GM23338 (cell line): ENCODE measurements around the gene UXS1. TPM values are rescaled to one million over a fixed set of nuclear protein-coding genes. Genes with fewer than 3 reads are reported as not detected.

Experiments
- ATAC-seq: fragments of 200-7000 bp; cut with Tn5 transposase; 3 replicates; pipeline ENCODE4 v1.9.1; 2020
- DNase-seq: peaks from one replicate; pipeline ENCODE4 v3.0.0-alpha.2; 2015; ENCODE audit warnings: low spot score
- H2AFZ ChIP-seq: fragments of 200-600 bp; sonication (generic); 2 replicates; pipeline ENCODE4 v1.8.0; 2016; ENCODE audit warnings: antibody characterized with exemption, mild to moderate bottlenecking, moderate library complexity
- H3F3A ChIP-seq: fragments of 200-600 bp; sonication (generic); replicated peaks from 2 replicates; pipeline ENCODE4 v1.8.0; 2017; ENCODE audit warnings: antibody characterized with exemption, mixed run types, low read depth
- H3K27ac ChIP-seq: fragments of 200-600 bp; sonication (generic); 2 replicates; pipeline ENCODE4 v1.6.1; 2016; ENCODE audit warnings: low read depth
- H3K27me3 ChIP-seq: fragments of 200-600 bp; sonication (generic); 2 replicates; pipeline ENCODE4 v1.8.0; 2016; ENCODE audit warnings: mild to moderate bottlenecking, mixed run types, moderate library complexity; ENCODE audit not compliant: insufficient read depth
- H3K36me3 ChIP-seq: fragments of 200-600 bp; sonication (generic); 2 replicates; pipeline ENCODE4 v1.8.0; 2016; ENCODE audit warnings: mild to moderate bottlenecking; ENCODE audit not compliant: insufficient read depth
- H3K4me1 ChIP-seq: fragments of 200-600 bp; sonication (generic); 2 replicates; pipeline ENCODE4 v1.8.0; 2016; ENCODE audit warnings: mild to moderate bottlenecking, moderate library complexity; ENCODE audit not compliant: insufficient read depth
- H3K4me2 ChIP-seq: fragments of 200-600 bp; sonication (generic); 2 replicates; pipeline ENCODE4 v1.7.1; 2017; ENCODE audit warnings: mixed run types
- H3K4me3 ChIP-seq: fragments of 200-600 bp; sonication (generic); 2 replicates; pipeline ENCODE4 v1.6.1; 2016; ENCODE audit warnings: mixed run types
- H3K79me2 ChIP-seq: fragments of 200-600 bp; sonication (generic); replicated peaks from 2 replicates; pipeline ENCODE4 v1.8.0; 2017; ENCODE audit warnings: mild to moderate bottlenecking; ENCODE audit not compliant: insufficient read depth
- H3K9me2 ChIP-seq: fragments of 200-600 bp; sonication (generic); 2 replicates; pipeline ENCODE4 v1.8.0; 2017; ENCODE audit not compliant: insufficient read depth
- H4K20me1 ChIP-seq: fragments of 200-600 bp; sonication (generic); replicated peaks from 2 replicates; pipeline ENCODE4 v1.8.0; 2017; ENCODE audit warnings: mild to moderate bottlenecking; ENCODE audit not compliant: insufficient read depth
- H3K27ac Mint-ChIP-seq: 2 replicates; pipeline ENCODE4 v1.8.0; 2020; ENCODE audit warnings: inconsistent platforms, mild to moderate bottlenecking, moderate library complexity, mixed read lengths
- H3K27me3 Mint-ChIP-seq: 3 replicates; pipeline ENCODE4 v1.8.0; 2022; ENCODE audit warnings: low read depth, mild to moderate bottlenecking, moderate library complexity, mixed read lengths, inconsistent platforms; ENCODE audit not compliant: insufficient read depth, poor library complexity
- H3K36me3 Mint-ChIP-seq: 3 replicates; pipeline ENCODE4 v1.8.0; 2021; ENCODE audit warnings: low read depth, mild to moderate bottlenecking, inconsistent platforms, moderate library complexity, mixed read lengths
- H3K4me1 Mint-ChIP-seq: 3 replicates; pipeline ENCODE4 v1.8.0; 2020; ENCODE audit warnings: mild to moderate bottlenecking, inconsistent platforms, mixed read lengths
- H3K4me3 Mint-ChIP-seq: 3 replicates; pipeline ENCODE4 v1.8.0; 2021; ENCODE audit warnings: moderate library complexity, mild to moderate bottlenecking, inconsistent platforms, mixed read lengths
- H3K9me3 Mint-ChIP-seq: 3 replicates; pipeline ENCODE4 v1.8.0; 2020; ENCODE audit warnings: moderate library complexity, mild to moderate bottlenecking, inconsistent platforms, mixed read lengths
- CREB1 ChIP-seq: fragments of 250-450 bp; sonication (Bioruptor Pico); IDR thresholded peaks from 2 replicates; pipeline ENCODE4 v1.5.0; 2020; ENCODE audit warnings: low read depth, mild to moderate bottlenecking, moderate library complexity
- EZH2 ChIP-seq: fragments of 200-600 bp; sonication (generic); IDR thresholded peaks from one replicate; pipeline ENCODE4 v1.8.0; 2017; ENCODE audit warnings: antibody characterized with exemption, mild to moderate bottlenecking, low read depth; ENCODE audit not compliant: unreplicated experiment
- EZH2phosphoT487 ChIP-seq: fragments of 200-600 bp; sonication (generic); IDR thresholded peaks from one replicate; pipeline ENCODE4 v1.8.1; 2018; ENCODE audit warnings: antibody characterized with exemption; ENCODE audit not compliant: unreplicated experiment
- JUNB ChIP-seq: IDR thresholded peaks from one replicate; pipeline ENCODE4 v1.6.1; 2016; ENCODE audit warnings: antibody characterized with exemption; ENCODE audit not compliant: unreplicated experiment
- NANOG ChIP-seq: IDR thresholded peaks from 2 replicates; pipeline ENCODE4 v1.6.1; 2016; ENCODE audit warnings: antibody characterized with exemption, borderline replicate concordance
- POLR2AphosphoS5 ChIP-seq: IDR thresholded peaks from 2 replicates; pipeline ENCODE4 v1.6.1; 2016; ENCODE audit warnings: antibody characterized with exemption, low read depth
- STAT1 ChIP-seq: IDR thresholded peaks from one replicate; pipeline ENCODE4 v1.6.1; 2016; ENCODE audit warnings: antibody characterized with exemption; ENCODE audit not compliant: unreplicated experiment
- ZNF114 ChIP-seq: fragments of 250-450 bp; sonication (Bioruptor Pico); IDR thresholded peaks from 2 replicates; pipeline ENCODE4 v1.5.0; 2020; ENCODE audit warnings: mild to moderate bottlenecking, moderate library complexity
- ZNF331 ChIP-seq: fragments of 250-450 bp; sonication (Bioruptor Pico); IDR thresholded peaks from 2 replicates; pipeline ENCODE4 v1.5.0; 2020; ENCODE audit warnings: low read depth, mild to moderate bottlenecking, moderate library complexity
- polyA plus RNA-seq: library from polyadenylated mRNA; unstranded; fragments of >200 nt; fragmentation: Nextera tagmentation; extraction: Ambion mirVana; gene quantifications from 2 replicates; pipeline ENCODE4 v1.2.1, GENCODE V29; 2016
- total RNA-seq: library from RNA; depleted of rRNA; stranded (reverse); fragments of >200 nt; shearing (Covaris generic); gene quantifications from 2 replicates; pipeline ENCODE4 v1.2.3, GENCODE V29; 2014
- TF ChIP-seq, protein P1 (sequence below): IDR thresholded peaks from 2 replicates; pipeline ENCODE4 v1.6.1; 2016; ENCODE audit warnings: antibody characterized with exemption
- TF ChIP-seq, protein P2 (sequence below): IDR thresholded peaks from one replicate; pipeline ENCODE4 v1.6.1; 2018; ENCODE audit warnings: antibody characterized with exemption; ENCODE audit not compliant: unreplicated experiment
- TF ChIP-seq, protein P3 (sequence below): fragments of 250-450 bp; sonication (Bioruptor Pico); IDR thresholded peaks from 2 replicates; pipeline ENCODE4 v1.5.0; 2020; ENCODE audit warnings: mild to moderate bottlenecking, moderate library complexity
- TF ChIP-seq, protein P4 (sequence below), 2 experiments: fragments of 200-600 bp in 1 of 2; sonication (generic) in 1 of 2; conservative IDR thresholded peaks; 2 replicates each; pipeline versions ENCODE4 v1.5.1 to v1.6.1; 2016 to 2017; ENCODE audit warnings: antibody characterized with exemption in 2 of 2, low read depth in 2 of 2, mild to moderate bottlenecking in 2 of 2, moderate library complexity in 1 of 2

UXS1 gene
- total and polyA plus RNA-seq, 2 experiments from 2014 or later = 48.7 to 131 TPM

DNA sequence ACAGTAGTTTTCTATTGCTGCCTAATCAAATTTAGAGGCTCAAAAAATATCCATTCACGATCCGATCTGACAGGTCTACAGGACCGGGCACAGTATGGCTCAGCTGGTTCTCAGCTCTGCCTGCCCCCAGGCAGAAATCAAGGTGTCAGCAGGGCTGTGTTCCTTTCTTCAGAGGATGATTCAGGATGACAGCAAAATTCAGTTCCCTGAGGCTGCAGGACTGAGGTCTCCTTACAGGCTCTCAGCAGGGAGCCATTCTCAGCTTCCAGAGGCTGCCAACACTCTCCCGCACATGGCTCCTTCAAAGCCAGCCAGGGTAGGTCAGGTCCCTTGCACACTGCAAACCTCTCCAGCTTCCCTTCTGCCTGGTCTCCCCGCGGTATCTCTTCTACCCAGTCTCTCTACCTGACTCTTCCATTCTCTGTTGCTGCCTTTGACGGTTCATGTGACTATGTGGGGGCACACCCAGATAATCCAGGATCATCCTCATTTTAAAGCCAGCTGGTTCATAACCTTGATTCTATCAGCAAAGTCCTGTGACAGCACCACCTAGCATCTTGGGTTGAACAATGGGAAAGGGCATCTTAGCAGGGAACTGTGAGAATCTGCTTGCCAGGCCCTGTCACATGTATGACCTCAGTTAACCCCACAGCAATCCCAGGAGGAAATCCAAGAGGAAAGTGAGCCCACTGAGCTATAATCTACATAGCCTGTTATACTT is 50.4 kb downstream of the UXS1 start:
- Histone ChIP-seq H2AFZ (no peak overlapping the region), H3K27ac (no peak overlapping the region), H3K4me2 (no peak overlapping the region), H3K4me3 (no peak overlapping the region), H3K79me2 (peaks cover 52% of the 10 kb centered on the region), H3K9me2 (no peaks in the 10 kb centered on the region), H3F3A (no peaks in the 10 kb centered on the region), H4K20me1 (peaks cover 16% of the 10 kb centered on the region; the same call in 1 of the 2 replicates), H3K27me3 (no peaks in the 10 kb centered on the region), H3K36me3 (peaks cover 9% of the 10 kb centered on the region; the same call in 1 of the 2 replicates), H3K4me1 (peaks cover 21% of the 10 kb centered on the region; the same call in 1 of the 2 replicates)
- ATAC-seq (peak; percentile 79), DNase-seq (peak; percentile 57)
- Mint-ChIP-seq H3K27ac (peak overlapping the region; percentile 66; the same call in 1 of the 2 replicates), H3K27me3 (peaks cover 3% of the 10 kb centered on the region), H3K4me3 (no peak overlapping the region), H3K36me3 (peaks cover 33% of the 10 kb centered on the region), H3K4me1 (peaks cover 36% of the 10 kb centered on the region), H3K9me3 (no peaks in the 10 kb centered on the region; the same call in 2 of the 3 replicates)
- no peak for TF ChIP-seq CREB1 (CRISPR knock-in tag)
- no peak for TF ChIP-seq POLR2AphosphoS5
- TF ChIP-seq, protein P1, sequence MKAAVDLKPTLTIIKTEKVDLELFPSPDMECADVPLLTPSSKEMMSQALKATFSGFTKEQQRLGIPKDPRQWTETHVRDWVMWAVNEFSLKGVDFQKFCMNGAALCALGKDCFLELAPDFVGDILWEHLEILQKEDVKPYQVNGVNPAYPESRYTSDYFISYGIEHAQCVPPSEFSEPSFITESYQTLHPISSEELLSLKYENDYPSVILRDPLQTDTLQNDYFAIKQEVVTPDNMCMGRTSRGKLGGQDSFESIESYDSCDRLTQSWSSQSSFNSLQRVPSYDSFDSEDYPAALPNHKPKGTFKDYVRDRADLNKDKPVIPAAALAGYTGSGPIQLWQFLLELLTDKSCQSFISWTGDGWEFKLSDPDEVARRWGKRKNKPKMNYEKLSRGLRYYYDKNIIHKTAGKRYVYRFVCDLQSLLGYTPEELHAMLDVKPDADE = no peak
- no peak for TF ChIP-seq ZNF114
- no peak for TF ChIP-seq JUNB
- TF ChIP-seq STAT1 = no peak
- TF ChIP-seq, protein P2, sequence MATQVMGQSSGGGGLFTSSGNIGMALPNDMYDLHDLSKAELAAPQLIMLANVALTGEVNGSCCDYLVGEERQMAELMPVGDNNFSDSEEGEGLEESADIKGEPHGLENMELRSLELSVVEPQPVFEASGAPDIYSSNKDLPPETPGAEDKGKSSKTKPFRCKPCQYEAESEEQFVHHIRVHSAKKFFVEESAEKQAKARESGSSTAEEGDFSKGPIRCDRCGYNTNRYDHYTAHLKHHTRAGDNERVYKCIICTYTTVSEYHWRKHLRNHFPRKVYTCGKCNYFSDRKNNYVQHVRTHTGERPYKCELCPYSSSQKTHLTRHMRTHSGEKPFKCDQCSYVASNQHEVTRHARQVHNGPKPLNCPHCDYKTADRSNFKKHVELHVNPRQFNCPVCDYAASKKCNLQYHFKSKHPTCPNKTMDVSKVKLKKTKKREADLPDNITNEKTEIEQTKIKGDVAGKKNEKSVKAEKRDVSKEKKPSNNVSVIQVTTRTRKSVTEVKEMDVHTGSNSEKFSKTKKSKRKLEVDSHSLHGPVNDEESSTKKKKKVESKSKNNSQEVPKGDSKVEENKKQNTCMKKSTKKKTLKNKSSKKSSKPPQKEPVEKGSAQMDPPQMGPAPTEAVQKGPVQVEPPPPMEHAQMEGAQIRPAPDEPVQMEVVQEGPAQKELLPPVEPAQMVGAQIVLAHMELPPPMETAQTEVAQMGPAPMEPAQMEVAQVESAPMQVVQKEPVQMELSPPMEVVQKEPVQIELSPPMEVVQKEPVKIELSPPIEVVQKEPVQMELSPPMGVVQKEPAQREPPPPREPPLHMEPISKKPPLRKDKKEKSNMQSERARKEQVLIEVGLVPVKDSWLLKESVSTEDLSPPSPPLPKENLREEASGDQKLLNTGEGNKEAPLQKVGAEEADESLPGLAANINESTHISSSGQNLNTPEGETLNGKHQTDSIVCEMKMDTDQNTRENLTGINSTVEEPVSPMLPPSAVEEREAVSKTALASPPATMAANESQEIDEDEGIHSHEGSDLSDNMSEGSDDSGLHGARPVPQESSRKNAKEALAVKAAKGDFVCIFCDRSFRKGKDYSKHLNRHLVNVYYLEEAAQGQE = no peak
- TF ChIP-seq EZH2 = no peak
- TF ChIP-seq, protein P3, sequence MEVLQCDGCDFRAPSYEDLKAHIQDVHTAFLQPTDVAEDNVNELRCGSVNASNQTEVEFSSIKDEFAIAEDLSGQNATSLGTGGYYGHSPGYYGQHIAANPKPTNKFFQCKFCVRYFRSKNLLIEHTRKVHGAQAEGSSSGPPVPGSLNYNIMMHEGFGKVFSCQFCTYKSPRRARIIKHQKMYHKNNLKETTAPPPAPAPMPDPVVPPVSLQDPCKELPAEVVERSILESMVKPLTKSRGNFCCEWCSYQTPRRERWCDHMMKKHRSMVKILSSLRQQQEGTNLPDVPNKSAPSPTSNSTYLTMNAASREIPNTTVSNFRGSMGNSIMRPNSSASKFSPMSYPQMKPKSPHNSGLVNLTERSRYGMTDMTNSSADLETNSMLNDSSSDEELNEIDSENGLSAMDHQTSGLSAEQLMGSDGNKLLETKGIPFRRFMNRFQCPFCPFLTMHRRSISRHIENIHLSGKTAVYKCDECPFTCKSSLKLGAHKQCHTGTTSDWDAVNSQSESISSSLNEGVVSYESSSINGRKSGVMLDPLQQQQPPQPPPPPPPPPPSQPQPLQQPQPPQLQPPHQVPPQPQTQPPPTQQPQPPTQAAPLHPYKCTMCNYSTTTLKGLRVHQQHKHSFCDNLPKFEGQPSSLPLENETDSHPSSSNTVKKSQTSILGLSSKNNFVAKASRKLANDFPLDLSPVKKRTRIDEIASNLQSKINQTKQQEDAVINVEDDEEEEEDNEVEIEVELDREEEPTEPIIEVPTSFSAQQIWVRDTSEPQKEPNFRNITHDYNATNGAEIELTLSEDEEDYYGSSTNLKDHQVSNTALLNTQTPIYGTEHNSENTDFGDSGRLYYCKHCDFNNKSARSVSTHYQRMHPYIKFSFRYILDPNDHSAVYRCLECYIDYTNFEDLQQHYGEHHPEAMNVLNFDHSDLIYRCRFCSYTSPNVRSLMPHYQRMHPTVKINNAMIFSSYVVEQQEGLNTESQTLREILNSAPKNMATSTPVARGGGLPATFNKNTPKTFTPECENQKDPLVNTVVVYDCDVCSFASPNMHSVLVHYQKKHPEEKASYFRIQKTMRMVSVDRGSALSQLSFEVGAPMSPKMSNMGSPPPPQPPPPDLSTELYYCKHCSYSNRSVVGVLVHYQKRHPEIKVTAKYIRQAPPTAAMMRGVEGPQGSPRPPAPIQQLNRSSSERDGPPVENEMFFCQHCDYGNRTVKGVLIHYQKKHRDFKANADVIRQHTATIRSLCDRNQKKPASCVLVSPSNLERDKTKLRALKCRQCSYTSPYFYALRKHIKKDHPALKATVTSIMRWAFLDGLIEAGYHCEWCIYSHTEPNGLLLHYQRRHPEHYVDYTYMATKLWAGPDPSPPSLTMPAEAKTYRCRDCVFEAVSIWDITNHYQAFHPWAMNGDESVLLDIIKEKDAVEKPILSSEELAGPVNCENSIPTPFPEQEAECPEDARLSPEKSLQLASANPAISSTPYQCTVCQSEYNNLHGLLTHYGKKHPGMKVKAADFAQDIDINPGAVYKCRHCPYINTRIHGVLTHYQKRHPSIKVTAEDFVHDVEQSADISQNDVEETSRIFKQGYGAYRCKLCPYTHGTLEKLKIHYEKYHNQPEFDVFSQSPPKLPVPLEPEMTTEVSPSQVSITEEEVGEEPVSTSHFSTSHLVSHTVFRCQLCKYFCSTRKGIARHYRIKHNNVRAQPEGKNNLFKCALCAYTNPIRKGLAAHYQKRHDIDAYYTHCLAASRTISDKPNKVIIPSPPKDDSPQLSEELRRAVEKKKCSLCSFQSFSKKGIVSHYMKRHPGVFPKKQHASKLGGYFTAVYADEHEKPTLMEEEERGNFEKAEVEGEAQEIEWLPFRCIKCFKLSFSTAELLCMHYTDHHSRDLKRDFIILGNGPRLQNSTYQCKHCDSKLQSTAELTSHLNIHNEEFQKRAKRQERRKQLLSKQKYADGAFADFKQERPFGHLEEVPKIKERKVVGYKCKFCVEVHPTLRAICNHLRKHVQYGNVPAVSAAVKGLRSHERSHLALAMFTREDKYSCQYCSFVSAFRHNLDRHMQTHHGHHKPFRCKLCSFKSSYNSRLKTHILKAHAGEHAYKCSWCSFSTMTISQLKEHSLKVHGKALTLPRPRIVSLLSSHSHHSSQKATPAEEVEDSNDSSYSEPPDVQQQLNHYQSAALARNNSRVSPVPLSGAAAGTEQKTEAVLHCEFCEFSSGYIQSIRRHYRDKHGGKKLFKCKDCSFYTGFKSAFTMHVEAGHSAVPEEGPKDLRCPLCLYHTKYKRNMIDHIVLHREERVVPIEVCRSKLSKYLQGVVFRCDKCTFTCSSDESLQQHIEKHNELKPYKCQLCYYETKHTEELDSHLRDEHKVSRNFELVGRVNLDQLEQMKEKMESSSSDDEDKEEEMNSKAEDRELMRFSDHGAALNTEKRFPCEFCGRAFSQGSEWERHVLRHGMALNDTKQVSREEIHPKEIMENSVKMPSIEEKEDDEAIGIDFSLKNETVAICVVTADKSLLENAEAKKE = no peak
- TF ChIP-seq ZNF331 (CRISPR knock-in tag) = no peak
- TF ChIP-seq EZH2phosphoT487 = no peak
- no peak for TF ChIP-seq NANOG
- TF ChIP-seq, protein P4, sequence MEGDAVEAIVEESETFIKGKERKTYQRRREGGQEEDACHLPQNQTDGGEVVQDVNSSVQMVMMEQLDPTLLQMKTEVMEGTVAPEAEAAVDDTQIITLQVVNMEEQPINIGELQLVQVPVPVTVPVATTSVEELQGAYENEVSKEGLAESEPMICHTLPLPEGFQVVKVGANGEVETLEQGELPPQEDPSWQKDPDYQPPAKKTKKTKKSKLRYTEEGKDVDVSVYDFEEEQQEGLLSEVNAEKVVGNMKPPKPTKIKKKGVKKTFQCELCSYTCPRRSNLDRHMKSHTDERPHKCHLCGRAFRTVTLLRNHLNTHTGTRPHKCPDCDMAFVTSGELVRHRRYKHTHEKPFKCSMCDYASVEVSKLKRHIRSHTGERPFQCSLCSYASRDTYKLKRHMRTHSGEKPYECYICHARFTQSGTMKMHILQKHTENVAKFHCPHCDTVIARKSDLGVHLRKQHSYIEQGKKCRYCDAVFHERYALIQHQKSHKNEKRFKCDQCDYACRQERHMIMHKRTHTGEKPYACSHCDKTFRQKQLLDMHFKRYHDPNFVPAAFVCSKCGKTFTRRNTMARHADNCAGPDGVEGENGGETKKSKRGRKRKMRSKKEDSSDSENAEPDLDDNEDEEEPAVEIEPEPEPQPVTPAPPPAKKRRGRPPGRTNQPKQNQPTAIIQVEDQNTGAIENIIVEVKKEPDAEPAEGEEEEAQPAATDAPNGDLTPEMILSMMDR (conservative IDR thresholded peaks at IDR 0.05; ENCODE audit: low read depth in 2 of 2) = no peak
